LNCaP clone FGC (cell line): Measurements from ENCODE around the gene PTPN22.

ENCODE experiments used
- DNase-seq: peaks from one replicate; pipeline ENCODE4 v3.0.0-alpha.2; 2011; ENCODE audit warnings: low read depth
- H3K4me3 ChIP-seq: 2 replicates; pipeline ENCODE4 v1.5.1; 2011; ENCODE audit warnings: mild to moderate bottlenecking, low read depth, low read length, control low read depth
- TF ChIP-seq, protein P1 (sequence below): IDR thresholded peaks from 2 replicates; pipeline ENCODE4 v1.5.1; 2012; ENCODE audit warnings: mild to moderate bottlenecking; ENCODE audit not compliant: control insufficient read depth, insufficient read depth; ENCODE audit errors: extremely low read depth

Gene PTPN22

DNA sequence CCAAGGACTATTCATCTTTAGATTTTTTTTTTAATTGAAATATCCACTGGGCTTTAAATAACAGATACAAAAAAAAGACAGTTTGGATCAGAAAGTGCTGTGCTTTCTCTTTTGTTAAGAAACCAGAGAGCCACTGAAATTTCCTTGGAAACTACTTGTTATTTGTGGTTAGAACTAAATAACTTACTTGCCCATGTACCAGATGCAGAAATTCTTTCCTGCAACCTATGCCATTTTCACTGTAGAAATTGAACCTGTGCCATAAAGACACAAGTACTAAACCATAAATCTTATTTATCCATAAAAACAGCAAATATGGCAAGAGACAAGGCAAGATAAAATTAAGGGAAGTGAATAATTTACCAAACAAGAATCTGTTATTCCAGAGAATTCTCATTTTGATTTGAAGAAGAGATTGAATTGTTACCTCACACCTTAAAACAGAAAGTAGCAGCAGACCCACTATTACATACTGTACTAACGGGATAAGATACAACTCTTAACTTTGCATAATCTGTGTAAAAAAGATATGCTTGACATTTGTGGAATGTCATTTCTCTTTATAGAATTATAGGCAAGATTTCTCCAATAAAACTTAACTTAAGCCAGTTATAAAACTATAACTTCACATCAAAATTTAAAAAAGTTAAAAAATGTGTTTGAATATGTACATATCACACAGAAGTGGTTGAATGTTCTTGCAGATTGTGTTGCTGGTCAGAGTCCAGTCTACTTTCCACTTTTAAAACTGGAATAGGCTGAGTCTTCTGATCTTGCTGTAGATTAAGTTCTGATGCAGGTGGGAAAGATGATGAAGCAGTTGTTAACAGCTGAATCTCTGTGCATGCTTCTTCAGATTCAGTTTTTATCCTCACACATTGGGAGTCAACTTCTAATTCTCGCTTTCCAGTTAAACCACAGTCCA, 105.9 kb downstream of the PTPN22 start:
- TF ChIP-seq, protein P1, sequence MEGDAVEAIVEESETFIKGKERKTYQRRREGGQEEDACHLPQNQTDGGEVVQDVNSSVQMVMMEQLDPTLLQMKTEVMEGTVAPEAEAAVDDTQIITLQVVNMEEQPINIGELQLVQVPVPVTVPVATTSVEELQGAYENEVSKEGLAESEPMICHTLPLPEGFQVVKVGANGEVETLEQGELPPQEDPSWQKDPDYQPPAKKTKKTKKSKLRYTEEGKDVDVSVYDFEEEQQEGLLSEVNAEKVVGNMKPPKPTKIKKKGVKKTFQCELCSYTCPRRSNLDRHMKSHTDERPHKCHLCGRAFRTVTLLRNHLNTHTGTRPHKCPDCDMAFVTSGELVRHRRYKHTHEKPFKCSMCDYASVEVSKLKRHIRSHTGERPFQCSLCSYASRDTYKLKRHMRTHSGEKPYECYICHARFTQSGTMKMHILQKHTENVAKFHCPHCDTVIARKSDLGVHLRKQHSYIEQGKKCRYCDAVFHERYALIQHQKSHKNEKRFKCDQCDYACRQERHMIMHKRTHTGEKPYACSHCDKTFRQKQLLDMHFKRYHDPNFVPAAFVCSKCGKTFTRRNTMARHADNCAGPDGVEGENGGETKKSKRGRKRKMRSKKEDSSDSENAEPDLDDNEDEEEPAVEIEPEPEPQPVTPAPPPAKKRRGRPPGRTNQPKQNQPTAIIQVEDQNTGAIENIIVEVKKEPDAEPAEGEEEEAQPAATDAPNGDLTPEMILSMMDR = no peak
- H3K4me3 ChIP-seq = no peak overlapping the region
- no peak for DNase-seq
